ENCODE data around the gene SYNE1. TPM values are rescaled to one million over a fixed set of nuclear protein-coding genes. Genes with fewer than 3 reads are reported as not detected.

The SYNE1 gene
- total RNA-seq, 1 donor from 2014 or later, result 166 TPM

DNA sequence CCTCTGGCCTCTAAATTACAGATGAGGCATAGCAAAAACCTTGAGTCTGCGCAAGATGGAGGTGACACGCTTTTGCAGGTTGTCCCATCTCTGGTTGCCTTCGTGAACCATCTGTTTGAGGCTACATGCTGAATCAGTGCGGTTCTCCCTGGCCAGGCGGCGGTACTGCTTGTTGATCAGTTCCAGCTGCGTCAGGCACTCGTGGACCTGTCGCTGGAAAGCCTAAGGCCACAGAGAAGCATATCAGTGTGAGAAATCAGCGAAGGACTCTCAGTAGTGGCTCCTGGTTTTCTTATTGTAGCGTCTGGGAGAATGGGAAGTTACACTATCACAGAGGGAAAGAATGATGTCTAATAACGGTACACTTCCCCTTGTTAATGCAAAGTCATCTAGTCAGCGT, 485.2 kb downstream of the SYNE1 start:
- TF ChIP-seq, protein P1, sequence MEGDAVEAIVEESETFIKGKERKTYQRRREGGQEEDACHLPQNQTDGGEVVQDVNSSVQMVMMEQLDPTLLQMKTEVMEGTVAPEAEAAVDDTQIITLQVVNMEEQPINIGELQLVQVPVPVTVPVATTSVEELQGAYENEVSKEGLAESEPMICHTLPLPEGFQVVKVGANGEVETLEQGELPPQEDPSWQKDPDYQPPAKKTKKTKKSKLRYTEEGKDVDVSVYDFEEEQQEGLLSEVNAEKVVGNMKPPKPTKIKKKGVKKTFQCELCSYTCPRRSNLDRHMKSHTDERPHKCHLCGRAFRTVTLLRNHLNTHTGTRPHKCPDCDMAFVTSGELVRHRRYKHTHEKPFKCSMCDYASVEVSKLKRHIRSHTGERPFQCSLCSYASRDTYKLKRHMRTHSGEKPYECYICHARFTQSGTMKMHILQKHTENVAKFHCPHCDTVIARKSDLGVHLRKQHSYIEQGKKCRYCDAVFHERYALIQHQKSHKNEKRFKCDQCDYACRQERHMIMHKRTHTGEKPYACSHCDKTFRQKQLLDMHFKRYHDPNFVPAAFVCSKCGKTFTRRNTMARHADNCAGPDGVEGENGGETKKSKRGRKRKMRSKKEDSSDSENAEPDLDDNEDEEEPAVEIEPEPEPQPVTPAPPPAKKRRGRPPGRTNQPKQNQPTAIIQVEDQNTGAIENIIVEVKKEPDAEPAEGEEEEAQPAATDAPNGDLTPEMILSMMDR (IDR thresholded peaks at IDR 0.05), result no peak
- no peaks in the 10 kb centered on the region for H3K9me3 ChIP-seq
- peaks cover 97% of the 10 kb centered on the region for H3K36me3 ChIP-seq
- no peak overlapping the region for H3K4me3 ChIP-seq
- DNase-seq (no peak), ATAC-seq (no peak)
- H3K4me1 ChIP-seq, result no peaks in the 10 kb centered on the region
- H3K27ac ChIP-seq, result no peak overlapping the region
- no peaks in the 10 kb centered on the region for H3K27me3 ChIP-seq (ENCODE audit: low read depth)
- intact Hi-C loops (cut with DNase I), result no loop called here

DNA sequence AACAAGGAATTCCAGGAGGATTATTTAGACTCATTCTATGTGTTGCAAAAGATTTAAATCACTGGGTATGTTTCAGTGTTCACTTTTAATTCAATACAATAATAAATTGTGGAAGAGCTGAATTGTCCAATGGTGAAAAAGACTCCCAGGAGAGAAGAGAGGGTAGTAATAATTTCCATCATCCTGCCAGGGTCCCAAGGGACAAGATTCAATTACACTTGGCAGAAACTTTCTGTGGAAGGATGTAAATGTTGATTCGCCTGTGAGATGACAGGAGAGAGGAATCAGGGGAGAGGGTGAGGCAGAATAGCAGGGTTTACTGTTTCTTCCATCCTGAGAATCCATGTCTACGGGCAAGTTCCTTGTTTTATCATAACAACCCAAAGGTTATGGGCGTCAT, 487.0 kb downstream of the SYNE1 start:
- TF ChIP-seq, protein P1 (IDR thresholded peaks at IDR 0.05), result no peak
- H3K4me3 ChIP-seq, result no peak overlapping the region
- DNase-seq (no peak), ATAC-seq (no peak)
- no peaks in the 10 kb centered on the region for H3K4me1 ChIP-seq
- no peaks in the 10 kb centered on the region for H3K9me3 ChIP-seq
- H3K27me3 ChIP-seq (ENCODE audit: low read depth), result no peaks in the 10 kb centered on the region
- no peak overlapping the region for H3K27ac ChIP-seq
- peaks cover 99% of the 10 kb centered on the region for H3K36me3 ChIP-seq
- intact Hi-C loops (cut with DNase I), result no loop called here

DNA sequence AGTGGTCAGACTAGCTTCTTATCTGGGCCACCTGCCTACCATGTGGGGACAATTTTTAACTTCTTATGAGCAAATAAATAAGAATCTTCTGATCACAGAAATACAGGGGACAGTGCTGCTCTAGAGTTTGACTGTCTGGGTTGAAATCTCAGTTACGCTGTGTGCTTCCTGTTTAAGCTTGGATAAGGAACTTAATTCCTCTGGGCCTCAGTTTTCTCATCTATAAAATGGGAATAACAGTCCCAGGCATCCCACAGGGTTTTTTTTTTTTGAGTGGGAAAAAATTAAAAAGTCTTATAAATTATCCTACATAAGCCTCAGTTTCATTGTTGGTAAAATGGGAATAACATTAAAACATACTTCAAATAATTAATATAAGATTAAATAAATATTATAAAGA, 488.8 kb downstream of the SYNE1 start:
- no peak overlapping the region for H3K4me3 ChIP-seq
- H3K4me1 ChIP-seq, result no peaks in the 10 kb centered on the region
- no peak overlapping the region for H3K27ac ChIP-seq
- intact Hi-C loops (cut with DNase I), result no loop called here
- DNase-seq (no peak), ATAC-seq (no peak)
- H3K36me3 ChIP-seq, result peaks cover 100% of the 10 kb centered on the region
- H3K9me3 ChIP-seq, result no peaks in the 10 kb centered on the region
- TF ChIP-seq, protein P1 (IDR thresholded peaks at IDR 0.05), result no peak
- no peaks in the 10 kb centered on the region for H3K27me3 ChIP-seq (ENCODE audit: low read depth)

DNA sequence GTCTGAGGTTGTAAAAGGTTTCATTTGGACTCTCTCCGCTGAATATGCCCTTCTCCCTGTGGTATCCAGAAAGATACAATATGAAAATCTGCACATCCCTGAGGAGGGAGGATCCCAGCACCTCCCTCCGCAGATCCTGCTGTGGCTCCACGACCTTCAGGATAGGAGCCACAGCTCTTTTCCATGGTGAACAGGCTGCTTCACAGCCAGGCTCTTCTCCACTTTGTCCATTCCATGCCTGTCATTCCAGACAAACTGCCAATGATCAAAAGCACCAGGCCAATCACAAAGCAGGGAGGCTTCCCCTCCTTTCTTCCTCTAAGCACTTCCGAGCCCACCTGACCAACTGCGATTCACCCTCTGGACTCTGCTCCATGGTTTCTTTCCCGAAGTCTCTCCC, 489.9 kb downstream of the SYNE1 start:
- no peak for DNase-seq

DNA sequence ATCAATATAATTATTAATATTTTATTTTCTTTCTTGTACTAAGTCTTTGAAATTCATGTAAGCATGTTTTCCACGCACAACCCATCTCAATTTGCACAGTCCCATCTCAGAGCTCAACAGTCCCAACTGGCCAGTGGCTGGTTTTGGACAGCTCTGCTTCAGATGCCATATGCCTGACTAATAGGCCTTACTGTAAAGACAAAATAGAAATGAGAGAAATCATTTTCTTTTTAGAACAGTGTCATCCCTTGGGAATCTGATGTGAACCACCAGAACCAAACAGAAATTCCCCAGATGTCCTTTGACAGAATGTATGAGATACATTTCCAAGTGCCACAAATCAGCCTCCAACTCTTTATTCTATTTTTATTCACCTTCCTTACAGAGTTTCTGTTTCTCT, 490.8 kb downstream of the SYNE1 start:
- intact Hi-C loops (cut with DNase I), result no loop called here
- Histone ChIP-seq H3K9me3 (no peaks in the 10 kb centered on the region), H3K36me3 (peaks cover 100% of the 10 kb centered on the region), H3K4me1 (no peaks in the 10 kb centered on the region), H3K27me3 (ENCODE audit: low read depth) (no peaks in the 10 kb centered on the region), H3K27ac (no peak overlapping the region), H3K4me3 (no peak overlapping the region)
- DNase-seq, result no peak
- TF ChIP-seq, protein P1 (IDR thresholded peaks at IDR 0.05), result no peak
- ATAC-seq, result no peak

More for the DNA sequence above, 489.9 kb downstream of the SYNE1 start:
- no peaks in the 10 kb centered on the region for H3K4me1 ChIP-seq
- TF ChIP-seq, protein P1 (IDR thresholded peaks at IDR 0.05), result no peak
- H3K27me3 ChIP-seq (ENCODE audit: low read depth), result no peaks in the 10 kb centered on the region
- no peak overlapping the region for H3K27ac ChIP-seq
- no peak for ATAC-seq
- H3K9me3 ChIP-seq, result no peaks in the 10 kb centered on the region
- H3K36me3 ChIP-seq, result peaks cover 100% of the 10 kb centered on the region
- intact Hi-C loops (cut with DNase I), result no loop called here
- H3K4me3 ChIP-seq, result no peak overlapping the region

DNA sequence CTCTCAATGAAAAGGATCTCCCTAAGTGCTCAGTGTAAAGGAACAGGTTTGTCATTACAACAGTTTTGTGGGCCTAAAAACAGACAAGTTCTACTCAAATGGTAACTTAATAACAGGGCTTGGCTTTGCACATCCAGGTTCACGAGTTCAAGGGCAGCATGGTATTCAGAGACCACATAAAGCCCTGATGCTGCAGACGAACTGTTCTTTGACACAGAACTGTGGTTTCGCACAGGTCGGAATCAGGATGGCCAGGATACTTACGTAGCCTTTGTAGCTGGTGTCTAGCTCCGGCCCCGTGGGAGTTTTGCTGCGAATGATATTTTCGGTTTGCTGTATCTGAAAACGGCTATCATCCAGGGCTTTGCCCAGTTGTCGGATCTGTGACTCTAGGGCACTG, 493.8 kb downstream of the SYNE1 start:
- ATAC-seq (no peak), DNase-seq (no peak)
- Histone ChIP-seq H3K27me3 (ENCODE audit: low read depth) (no peaks in the 10 kb centered on the region), H3K9me3 (no peaks in the 10 kb centered on the region), H3K4me1 (no peaks in the 10 kb centered on the region), H3K4me3 (no peak overlapping the region), H3K27ac (no peak overlapping the region), H3K36me3 (peaks cover 100% of the 10 kb centered on the region)
- intact Hi-C loops (cut with DNase I), result no loop called here
- TF ChIP-seq, protein P1 (IDR thresholded peaks at IDR 0.05), result no peak

Data from lower lobe of right lung (tissue), 2 donors.